IPS-18a (cell line): ENCODE measurements around the gene HOXB5.
A peak's percentile ranks its signal among the peaks of the same experiment; 100 is the strongest.

ENCODE experiments used
- H3K27ac ChIP-seq: one replicate; pipeline ENCODE4 v1.5.1; 2013; ENCODE audit warnings: low read length
- H3K27me3 ChIP-seq: one replicate; pipeline ENCODE4 v1.6.1; 2013; ENCODE audit warnings: mild to moderate bottlenecking, low read length; ENCODE audit not compliant: control insufficient read depth, insufficient read depth
- H3K36me3 ChIP-seq: one replicate; pipeline ENCODE4 v1.6.1; 2013; ENCODE audit warnings: low read depth, low read length; ENCODE audit not compliant: control insufficient read depth
- H3K4me1 ChIP-seq: one replicate; pipeline ENCODE4 v1.6.1; 2013; ENCODE audit warnings: low read depth, low read length; ENCODE audit not compliant: control insufficient read depth
- H3K4me3 ChIP-seq: one replicate; pipeline ENCODE4 v1.5.1; 2013; ENCODE audit warnings: low read length
- H3K9ac ChIP-seq: one replicate; pipeline ENCODE4 v1.6.1; 2013; ENCODE audit warnings: mild to moderate bottlenecking, low read length, moderate library complexity
- H3K9me3 ChIP-seq: one replicate; pipeline ENCODE4 v1.6.1; 2013; ENCODE audit warnings: low read depth, low read length; ENCODE audit not compliant: control insufficient read depth

HOXB5 gene

DNA sequence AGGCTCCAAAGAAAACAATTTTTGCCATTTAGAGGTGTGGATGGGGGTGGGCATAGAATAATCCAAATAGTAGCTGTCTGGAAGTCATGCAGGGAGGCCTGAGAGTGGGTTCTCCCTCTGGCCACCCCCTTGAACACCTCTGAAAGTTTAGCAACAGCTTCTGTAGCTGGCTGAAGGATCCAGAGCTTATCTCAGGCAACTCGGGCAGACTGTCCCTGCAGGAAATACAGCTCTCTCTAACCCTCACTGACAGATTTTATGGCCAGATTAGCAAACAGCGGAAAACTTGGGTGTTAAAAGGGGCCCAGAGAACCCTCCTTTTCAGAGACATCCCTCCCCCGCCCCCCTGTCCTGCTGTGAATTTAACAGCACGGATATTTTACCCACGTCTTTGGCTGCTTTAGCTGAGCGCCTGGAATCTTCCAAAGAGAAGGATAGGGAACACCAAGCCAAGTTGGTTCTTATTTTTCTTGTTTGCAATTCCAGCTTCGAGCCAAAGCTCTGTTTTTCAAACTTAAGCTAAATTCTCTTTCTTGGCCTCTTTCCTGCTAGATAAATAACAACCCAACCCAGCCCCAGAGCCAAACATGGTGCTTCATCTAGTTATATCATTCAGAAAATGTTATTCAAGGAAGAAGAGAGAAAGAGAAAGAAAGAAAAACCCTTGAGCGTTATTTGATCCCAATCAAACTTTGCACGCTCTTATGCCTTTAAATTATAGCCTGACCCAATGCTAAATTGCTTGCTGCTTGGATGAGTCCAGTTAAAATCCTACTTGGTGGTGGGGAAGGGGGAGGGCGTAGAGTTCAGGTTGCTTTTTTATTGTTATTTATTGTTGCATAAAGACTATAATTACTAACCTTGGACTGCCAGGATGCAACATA is 46.4 kb downstream of the HOXB5 start:
- Histone ChIP-seq H3K36me3 (no peaks in the 10 kb centered on the region), H3K27me3 (peaks cover 100% of the 10 kb centered on the region), H3K27ac (no peak overlapping the region), H3K4me3 (peak overlapping the region; percentile 7), H3K9me3 (no peaks in the 10 kb centered on the region), H3K4me1 (peaks cover 19% of the 10 kb centered on the region), H3K9ac (no peak overlapping the region)

DNA sequence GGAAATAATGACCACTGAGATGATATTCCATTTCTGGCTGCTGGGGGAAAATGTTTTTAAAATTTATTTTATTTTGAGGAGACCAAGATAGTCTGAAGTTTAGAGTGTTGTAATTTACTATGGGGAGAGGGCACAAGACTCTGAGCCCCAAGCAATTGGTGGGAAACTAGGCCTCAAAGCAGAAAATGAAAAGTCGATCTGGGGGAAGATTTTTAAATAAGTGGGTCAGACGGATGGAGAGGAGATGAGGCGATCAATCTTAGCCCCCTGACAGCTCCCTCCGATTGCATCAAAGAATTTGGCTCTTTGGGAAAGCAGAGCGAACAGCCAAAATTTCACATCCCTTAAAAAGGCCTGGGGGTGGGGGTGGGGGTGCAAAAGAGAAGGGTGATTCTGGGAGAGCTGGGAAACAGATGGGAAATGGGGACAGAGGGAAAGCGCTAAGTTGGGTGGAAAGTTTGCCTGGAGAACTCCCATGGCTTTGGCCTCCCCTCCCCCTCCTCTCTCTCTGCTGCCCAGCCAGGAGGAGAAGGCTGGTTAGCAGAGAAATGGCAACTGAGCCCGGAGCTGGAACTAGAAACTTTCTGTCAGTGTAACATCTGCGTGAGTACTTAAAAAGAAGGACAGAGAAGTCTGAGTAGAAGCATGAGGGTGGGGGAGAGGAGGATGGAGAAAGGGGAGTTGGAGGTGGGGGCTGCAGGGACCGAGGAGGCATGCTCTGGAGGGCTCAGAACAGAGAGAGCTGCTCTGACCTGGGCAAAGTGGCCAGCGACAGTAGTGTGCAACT is 47.2 kb downstream of the HOXB5 start:
- Histone ChIP-seq H3K36me3 (no peaks in the 10 kb centered on the region), H3K9ac (no peak overlapping the region), H3K27me3 (peaks cover 100% of the 10 kb centered on the region), H3K4me1 (peaks cover 19% of the 10 kb centered on the region), H3K27ac (no peak overlapping the region), H3K4me3 (peak overlapping the region; percentile 7), H3K9me3 (no peaks in the 10 kb centered on the region)

GRCh38 chr17:48545539-48545938 is 48.0 kb downstream of the HOXB5 start:
- H3K9ac ChIP-seq = no peak overlapping the region
- H3K9me3 ChIP-seq = no peaks in the 10 kb centered on the region
- H3K36me3 ChIP-seq = no peaks in the 10 kb centered on the region
- H3K4me1 ChIP-seq = peaks cover 23% of the 10 kb centered on the region
- H3K27ac ChIP-seq = no peak overlapping the region
- H3K27me3 ChIP-seq = peaks cover 100% of the 10 kb centered on the region
- no peak overlapping the region for H3K4me3 ChIP-seq

GRCh38 chr17:48545022-48545375 is 48.6 kb downstream of the HOXB5 start, which contains the start of gene HOXB2:
HOXB2 (minus strand) TSS chr17:48545109; CDS start chr17:48544911, 198 bp downstream.
- H3K27ac ChIP-seq = no peak within 1 kb of the TSS

GRCh38 chr17:48544349-48545021 is 49.1 kb downstream of the HOXB5 start:
- Histone ChIP-seq H3K27me3 (peaks cover 100% of the 10 kb centered on the region), H3K36me3 (no peaks in the 10 kb centered on the region), H3K4me3 (peak overlapping the region; percentile 33), H3K9ac (peak overlapping the region; percentile 40), H3K4me1 (peaks cover 23% of the 10 kb centered on the region), H3K27ac (no peak overlapping the region), H3K9me3 (no peaks in the 10 kb centered on the region)

More at GRCh38 chr17:48545022-48545375, 48.6 kb downstream of the HOXB5 start, which contains the start of gene HOXB2:
- Histone ChIP-seq H3K4me3 (peak within 1 kb of the TSS; percentile 33), H3K9me3 (no peaks in the 10 kb centered on the region), H3K36me3 (no peaks in the 10 kb centered on the region), H3K9ac (peak within 1 kb of the TSS; percentile 40), H3K4me1 (peaks cover 23% of the 10 kb centered on the region), H3K27me3 (peaks cover 100% of the 10 kb centered on the region)

DNA sequence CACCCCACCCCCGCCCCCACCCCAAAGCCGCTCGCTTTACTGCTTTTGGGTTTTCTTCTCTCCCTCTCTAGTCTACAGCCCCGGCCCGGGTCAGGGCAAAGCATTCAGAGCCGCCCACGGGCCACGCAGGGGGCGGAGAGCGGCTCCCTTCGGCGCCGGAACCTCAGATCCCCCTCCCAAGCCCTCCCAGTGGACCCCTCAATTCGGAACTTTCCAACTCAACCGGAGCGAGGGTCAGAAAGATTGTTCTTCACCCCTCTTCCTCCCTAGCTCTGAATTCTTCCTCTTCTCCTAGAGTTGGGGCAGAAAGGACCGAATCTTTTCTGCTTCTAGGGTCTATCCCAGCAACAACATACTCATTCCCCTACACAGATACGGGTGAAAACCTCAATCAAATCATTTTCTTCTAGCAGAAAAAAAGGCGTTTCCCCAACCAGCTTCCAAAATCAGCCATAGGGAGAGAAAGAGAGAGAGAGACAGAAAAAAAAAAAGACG is 49.7 kb downstream of the HOXB5 start:
- Histone ChIP-seq H3K4me3 (peak overlapping the region; percentile 43), H3K9me3 (no peaks in the 10 kb centered on the region), H3K27me3 (peaks cover 100% of the 10 kb centered on the region), H3K4me1 (peaks cover 23% of the 10 kb centered on the region), H3K27ac (no peak overlapping the region), H3K36me3 (no peaks in the 10 kb centered on the region), H3K9ac (peak overlapping the region; percentile 40)

DNA sequence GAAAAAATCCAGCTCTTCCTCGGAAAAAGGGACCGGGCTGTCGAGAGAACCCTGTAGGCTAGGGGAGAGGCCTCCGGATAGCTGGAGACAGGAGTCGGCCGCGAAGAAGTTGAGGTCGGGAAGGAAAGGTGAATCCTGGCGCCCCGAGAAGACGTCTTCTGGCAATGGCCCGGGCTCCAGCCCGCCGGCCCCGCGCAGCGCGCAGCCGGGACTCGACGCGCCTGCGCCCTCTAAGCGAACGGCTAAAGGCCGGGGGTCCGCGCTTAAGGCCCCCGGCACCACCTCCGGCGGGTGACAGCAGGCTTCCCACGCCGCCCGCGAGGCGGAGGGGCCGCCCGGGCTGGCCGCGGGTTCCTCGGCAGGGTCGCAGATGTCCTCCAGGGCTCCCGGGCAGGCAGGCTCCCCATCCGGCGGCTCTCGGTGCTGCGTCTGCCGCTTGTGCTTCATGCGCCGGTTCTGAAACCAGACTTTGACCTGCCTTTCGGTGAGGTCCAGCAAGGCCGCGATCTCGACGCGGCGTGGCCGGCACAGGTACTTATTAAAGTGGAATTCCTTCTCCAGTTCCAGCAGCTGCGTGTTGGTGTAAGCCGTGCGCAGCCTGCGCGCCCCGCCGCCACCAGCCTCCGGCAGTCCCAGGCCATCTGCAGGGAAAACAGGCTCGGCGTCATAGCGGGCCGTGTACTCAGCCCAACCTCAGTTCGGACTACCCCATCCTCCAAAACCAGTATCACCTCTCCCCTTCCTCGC is 50.3 kb downstream of the HOXB5 start:
- Histone ChIP-seq H3K4me1 (peaks cover 18% of the 10 kb centered on the region), H3K36me3 (no peaks in the 10 kb centered on the region), H3K27ac (no peak overlapping the region), H3K4me3 (peak overlapping the region; percentile 43), H3K27me3 (peaks cover 100% of the 10 kb centered on the region), H3K9ac (peak overlapping the region; percentile 27), H3K9me3 (no peaks in the 10 kb centered on the region)

DNA sequence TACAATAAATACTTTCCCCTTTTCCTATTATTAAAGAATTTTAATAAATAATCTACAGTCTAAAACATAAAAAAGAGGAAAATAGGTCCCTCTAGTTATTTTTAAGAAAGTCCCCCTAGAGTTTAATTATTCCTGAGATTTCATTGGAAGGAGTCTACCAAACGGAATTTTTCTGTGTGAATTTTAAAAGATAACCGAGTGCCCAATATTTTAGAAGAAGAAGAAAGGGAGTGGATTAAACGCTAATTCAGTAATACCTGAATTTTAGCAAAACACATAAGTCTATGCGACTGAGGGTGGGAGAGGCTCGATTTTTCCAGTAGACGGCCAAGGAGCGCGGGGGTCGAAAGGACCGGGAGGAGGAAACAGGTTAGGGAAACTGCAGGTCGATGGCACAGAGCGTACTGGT is 50.9 kb downstream of the HOXB5 start:
- Histone ChIP-seq H3K9me3 (no peaks in the 10 kb centered on the region), H3K27me3 (peaks cover 100% of the 10 kb centered on the region), H3K4me1 (peaks cover 18% of the 10 kb centered on the region), H3K36me3 (no peaks in the 10 kb centered on the region), H3K4me3 (peak overlapping the region; percentile 43), H3K27ac (no peak overlapping the region), H3K9ac (no peak overlapping the region)

DNA sequence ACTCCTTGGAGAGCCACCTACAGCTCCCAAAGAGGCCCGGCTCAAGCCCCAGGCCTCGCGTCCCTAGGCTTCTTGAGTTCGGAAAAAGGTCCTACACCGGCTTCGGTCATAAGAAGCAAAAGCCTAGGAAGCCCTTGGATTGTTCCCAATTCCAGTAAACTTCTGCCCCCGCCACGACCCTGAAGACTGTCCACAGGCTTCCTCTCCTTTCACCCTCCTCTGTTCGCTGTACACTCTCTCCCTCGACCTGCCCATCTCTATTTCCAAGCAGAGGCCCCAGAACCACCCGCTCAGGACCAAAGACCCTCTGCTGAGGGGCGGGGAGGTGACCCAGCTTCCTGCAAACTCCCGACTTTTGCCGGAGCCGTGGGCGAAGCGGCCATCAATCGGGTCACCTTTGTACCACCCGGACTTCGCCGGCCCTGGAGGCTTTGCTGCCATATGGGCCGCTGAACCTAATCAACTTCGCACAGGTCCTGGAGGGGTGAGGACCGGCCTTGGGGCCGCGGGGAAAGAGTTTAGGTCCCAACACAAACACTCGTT is 51.4 kb downstream of the HOXB5 start:
- H3K9me3 ChIP-seq = no peaks in the 10 kb centered on the region
- no peak overlapping the region for H3K27ac ChIP-seq
- peaks cover 100% of the 10 kb centered on the region for H3K27me3 ChIP-seq
- peak overlapping the region; percentile 53 for H3K4me3 ChIP-seq
- H3K36me3 ChIP-seq = no peaks in the 10 kb centered on the region
- H3K9ac ChIP-seq = no peak overlapping the region
- H3K4me1 ChIP-seq = peaks cover 18% of the 10 kb centered on the region

- H3K27me3 ChIP-seq = peaks cover 99% of the 10 kb centered on the region
- no peaks in the 10 kb centered on the region for H3K9me3 ChIP-seq
- no peaks in the 10 kb centered on the region for H3K36me3 ChIP-seq
- H3K27ac ChIP-seq = no peak overlapping the region
- no peak overlapping the region for H3K9ac ChIP-seq
- H3K4me3 ChIP-seq = peak overlapping the region; percentile 56
- H3K4me1 ChIP-seq = peaks cover 17% of the 10 kb centered on the region
These were observed 51.9 kb downstream of the HOXB5 start for GRCh38 chr17:48541577-48542113.
